Epithelial cell of esophagus (primary cell): ENCODE measurements around the gene DUS4L.
A peak's percentile ranks its signal among the peaks of the same experiment; 100 is the strongest.

ENCODE experiments used
- DNase-seq: peaks from one replicate; pipeline ENCODE4 v3.0.0; 2010; ENCODE audit warnings: low read depth
- H3K4me3 ChIP-seq: 2 replicates; pipeline ENCODE4 v1.5.1; 2011; ENCODE audit warnings: mild to moderate bottlenecking, low read length, control low read depth
- TF ChIP-seq, protein P1 (sequence below): IDR thresholded peaks from 2 replicates; pipeline ENCODE4 v1.5.1; 2011; ENCODE audit warnings: low read depth, mild to moderate bottlenecking, low read length, control low read depth, inconsistent platforms; ENCODE audit not compliant: insufficient read depth; ENCODE audit errors: missing control alignments

DUS4L gene

DNA sequence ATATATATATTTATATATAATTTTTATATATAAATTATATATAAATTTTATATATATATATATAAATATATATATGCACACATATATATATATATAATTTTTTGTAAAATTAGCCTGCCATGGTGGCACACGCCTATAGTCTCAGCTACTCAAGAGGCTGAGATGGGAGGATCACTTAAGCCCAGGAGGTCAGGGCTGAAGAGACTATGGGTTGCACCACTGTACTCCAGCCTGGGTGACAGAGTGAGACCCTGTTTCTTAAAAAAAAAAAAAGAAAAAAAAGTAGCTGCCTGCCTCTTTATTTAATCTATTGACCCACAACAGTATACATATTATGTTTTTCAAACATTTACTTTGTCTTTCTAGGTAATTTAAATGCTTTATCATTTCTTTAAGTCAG lies 35.5 kb downstream of the DUS4L start:
- TF ChIP-seq, protein P1, sequence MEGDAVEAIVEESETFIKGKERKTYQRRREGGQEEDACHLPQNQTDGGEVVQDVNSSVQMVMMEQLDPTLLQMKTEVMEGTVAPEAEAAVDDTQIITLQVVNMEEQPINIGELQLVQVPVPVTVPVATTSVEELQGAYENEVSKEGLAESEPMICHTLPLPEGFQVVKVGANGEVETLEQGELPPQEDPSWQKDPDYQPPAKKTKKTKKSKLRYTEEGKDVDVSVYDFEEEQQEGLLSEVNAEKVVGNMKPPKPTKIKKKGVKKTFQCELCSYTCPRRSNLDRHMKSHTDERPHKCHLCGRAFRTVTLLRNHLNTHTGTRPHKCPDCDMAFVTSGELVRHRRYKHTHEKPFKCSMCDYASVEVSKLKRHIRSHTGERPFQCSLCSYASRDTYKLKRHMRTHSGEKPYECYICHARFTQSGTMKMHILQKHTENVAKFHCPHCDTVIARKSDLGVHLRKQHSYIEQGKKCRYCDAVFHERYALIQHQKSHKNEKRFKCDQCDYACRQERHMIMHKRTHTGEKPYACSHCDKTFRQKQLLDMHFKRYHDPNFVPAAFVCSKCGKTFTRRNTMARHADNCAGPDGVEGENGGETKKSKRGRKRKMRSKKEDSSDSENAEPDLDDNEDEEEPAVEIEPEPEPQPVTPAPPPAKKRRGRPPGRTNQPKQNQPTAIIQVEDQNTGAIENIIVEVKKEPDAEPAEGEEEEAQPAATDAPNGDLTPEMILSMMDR = no peak
- DNase-seq = no peak
- H3K4me3 ChIP-seq = no peak overlapping the region

- TF ChIP-seq, protein P1 = no peak
- DNase-seq = no peak
- H3K4me3 ChIP-seq = no peak overlapping the region
Observed at GRCh38 chr7:107600816-107601215, 37.0 kb downstream of the DUS4L start.

GRCh38 chr7:107605218-107605815 lies 41.5 kb downstream of the DUS4L start:
- TF ChIP-seq, protein P1 = no peak
- H3K4me3 ChIP-seq = no peak overlapping the region
- DNase-seq = no peak

DNA sequence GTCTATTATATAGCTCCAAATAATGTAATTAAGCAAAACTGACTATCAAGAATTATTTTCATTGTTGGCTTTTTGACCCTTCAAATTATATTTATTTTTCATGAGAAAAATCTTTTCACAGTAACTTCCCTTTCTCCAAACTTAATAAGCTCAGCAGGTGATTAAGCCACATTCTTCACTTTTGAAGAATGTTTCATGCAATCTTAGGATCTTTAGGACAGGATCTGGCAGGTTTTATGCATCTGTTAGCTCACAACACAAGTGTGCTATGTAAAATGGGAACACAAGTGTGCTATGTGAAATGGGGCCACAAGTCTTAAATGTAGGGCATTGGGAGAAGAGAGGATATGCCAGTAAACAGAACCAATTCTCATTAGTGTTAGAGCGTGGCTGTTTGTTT lies 42.5 kb downstream of the DUS4L start:
- peak; percentile 29 for DNase-seq
- TF ChIP-seq, protein P1 = no peak

GRCh38 chr7:107609811-107610261 lies 46.1 kb downstream of the DUS4L start:
- no peak overlapping the region for H3K4me3 ChIP-seq
- TF ChIP-seq, protein P1 = no peak
- DNase-seq = no peak

More for the DNA sequence above, 42.5 kb downstream of the DUS4L start:
- H3K4me3 ChIP-seq = no peak overlapping the region

DNA sequence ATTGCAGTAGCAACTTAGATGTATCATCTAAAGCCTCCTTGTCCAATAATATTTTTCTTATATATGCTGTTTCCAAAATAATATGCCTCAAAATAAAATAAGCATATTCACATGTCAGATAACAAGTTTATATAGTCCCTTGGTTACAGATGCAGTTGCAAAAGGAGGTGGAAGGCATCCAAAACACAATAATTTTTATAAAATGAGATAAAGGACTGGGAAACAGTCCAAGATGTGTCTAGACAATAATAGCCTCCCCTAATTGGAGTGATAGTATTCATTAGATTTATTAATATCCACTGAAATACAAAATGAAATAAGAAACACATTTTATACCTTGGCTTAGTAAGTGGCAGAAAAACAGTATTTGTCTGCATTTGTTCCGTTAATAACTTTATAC lies 46.6 kb downstream of the DUS4L start:
- DNase-seq = no peak
- H3K4me3 ChIP-seq = no peak overlapping the region

More for the DNA sequence above, 46.6 kb downstream of the DUS4L start:
- TF ChIP-seq, protein P1 = no peak
